ENCODE results near the gene PICALM.
"Not testable (repeated sequence)": the region's sequence is repeated elsewhere in the genome, so short reads cannot be mapped to it uniquely, and the experiment has no call there.

PICALM gene, protein sequence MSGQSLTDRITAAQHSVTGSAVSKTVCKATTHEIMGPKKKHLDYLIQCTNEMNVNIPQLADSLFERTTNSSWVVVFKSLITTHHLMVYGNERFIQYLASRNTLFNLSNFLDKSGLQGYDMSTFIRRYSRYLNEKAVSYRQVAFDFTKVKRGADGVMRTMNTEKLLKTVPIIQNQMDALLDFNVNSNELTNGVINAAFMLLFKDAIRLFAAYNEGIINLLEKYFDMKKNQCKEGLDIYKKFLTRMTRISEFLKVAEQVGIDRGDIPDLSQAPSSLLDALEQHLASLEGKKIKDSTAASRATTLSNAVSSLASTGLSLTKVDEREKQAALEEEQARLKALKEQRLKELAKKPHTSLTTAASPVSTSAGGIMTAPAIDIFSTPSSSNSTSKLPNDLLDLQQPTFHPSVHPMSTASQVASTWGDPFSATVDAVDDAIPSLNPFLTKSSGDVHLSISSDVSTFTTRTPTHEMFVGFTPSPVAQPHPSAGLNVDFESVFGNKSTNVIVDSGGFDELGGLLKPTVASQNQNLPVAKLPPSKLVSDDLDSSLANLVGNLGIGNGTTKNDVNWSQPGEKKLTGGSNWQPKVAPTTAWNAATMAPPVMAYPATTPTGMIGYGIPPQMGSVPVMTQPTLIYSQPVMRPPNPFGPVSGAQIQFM

GRCh38 chr11:86068951-86069407 lies at the start of gene PICALM:
Gene PICALM (minus strand): TSS chr11:86069084. CDS start chr11:86068780, 304 bp downstream.
- H3K27me3 ChIP-seq (ENCODE audit: control insufficient read depth, insufficient read depth, low read length) = no peaks in the 10 kb centered on the region
- peak within 1 kb of the TSS; percentile 96 for H3K9ac ChIP-seq (ENCODE audit: low read length)
- H3K9me3 ChIP-seq (ENCODE audit: control insufficient read depth, low read length) = no peaks in the 10 kb centered on the region
- peaks cover 17% of the 10 kb centered on the region for H3K4me1 ChIP-seq (ENCODE audit: control insufficient read depth, insufficient read depth, low read length)
- no peaks in the 10 kb centered on the region for H3K36me3 ChIP-seq (ENCODE audit: control insufficient read depth, insufficient read depth, low read length)
- H3K4me3 ChIP-seq (ENCODE audit: low read length) = peak within 1 kb of the TSS; percentile 87

DNA sequence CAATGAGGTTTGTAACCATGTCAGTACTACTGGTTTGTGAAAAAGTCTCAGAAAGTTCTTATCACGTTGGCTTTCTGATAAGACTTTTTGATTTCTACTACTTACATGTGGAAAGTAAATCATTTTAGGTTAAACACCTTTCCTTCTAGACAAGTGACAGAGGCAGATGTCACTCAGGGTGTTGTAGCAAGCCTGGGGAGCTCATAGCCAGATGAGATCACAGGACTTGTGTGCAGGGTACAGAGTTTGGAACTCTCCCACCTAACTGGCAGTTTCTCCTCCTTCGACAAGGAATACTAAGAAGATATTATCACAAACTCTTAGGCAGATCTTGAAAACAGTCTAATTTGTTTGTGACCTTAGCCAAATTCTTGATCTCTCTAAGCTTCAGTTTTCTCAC lies 49.4 kb upstream of the PICALM start:
- no peaks in the 10 kb centered on the region for H3K9me3 ChIP-seq (ENCODE audit: control insufficient read depth, low read length)
- no peak overlapping the region for H3K9ac ChIP-seq (ENCODE audit: low read length)
- H3K27me3 ChIP-seq (ENCODE audit: control insufficient read depth, insufficient read depth, low read length) = no peaks in the 10 kb centered on the region
- H3K4me3 ChIP-seq (ENCODE audit: low read length) = no peak overlapping the region
- no peaks in the 10 kb centered on the region for H3K36me3 ChIP-seq (ENCODE audit: control insufficient read depth, insufficient read depth, low read length)
- H3K4me1 ChIP-seq (ENCODE audit: control insufficient read depth, insufficient read depth, low read length) = no peaks in the 10 kb centered on the region

- Histone ChIP-seq H3K4me3 (ENCODE audit: low read length) (no peak overlapping the region), H3K9me3 (ENCODE audit: control insufficient read depth, low read length) (no peaks in the 10 kb centered on the region), H3K36me3 (ENCODE audit: control insufficient read depth, insufficient read depth, low read length) (no peaks in the 10 kb centered on the region), H3K9ac (ENCODE audit: low read length) (no peak overlapping the region), H3K4me1 (ENCODE audit: control insufficient read depth, insufficient read depth, low read length) (no peaks in the 10 kb centered on the region), H3K27me3 (ENCODE audit: control insufficient read depth, insufficient read depth, low read length) (no peaks in the 10 kb centered on the region)
Measured at GRCh38 chr11:86117712-86118063, 48.8 kb upstream of the PICALM start.

- no peaks in the 10 kb centered on the region for H3K27me3 ChIP-seq (ENCODE audit: control insufficient read depth, insufficient read depth, low read length)
- no peak overlapping the region for H3K4me3 ChIP-seq (ENCODE audit: low read length)
- no peaks in the 10 kb centered on the region for H3K4me1 ChIP-seq (ENCODE audit: control insufficient read depth, insufficient read depth, low read length)
- no peaks in the 10 kb centered on the region for H3K36me3 ChIP-seq (ENCODE audit: control insufficient read depth, insufficient read depth, low read length)
- H3K9ac ChIP-seq (ENCODE audit: low read length) = no peak overlapping the region
- H3K9me3 ChIP-seq (ENCODE audit: control insufficient read depth, low read length) = no peaks in the 10 kb centered on the region
Measured at GRCh38 chr11:86117001-86117711, 48.3 kb upstream of the PICALM start.

DNA sequence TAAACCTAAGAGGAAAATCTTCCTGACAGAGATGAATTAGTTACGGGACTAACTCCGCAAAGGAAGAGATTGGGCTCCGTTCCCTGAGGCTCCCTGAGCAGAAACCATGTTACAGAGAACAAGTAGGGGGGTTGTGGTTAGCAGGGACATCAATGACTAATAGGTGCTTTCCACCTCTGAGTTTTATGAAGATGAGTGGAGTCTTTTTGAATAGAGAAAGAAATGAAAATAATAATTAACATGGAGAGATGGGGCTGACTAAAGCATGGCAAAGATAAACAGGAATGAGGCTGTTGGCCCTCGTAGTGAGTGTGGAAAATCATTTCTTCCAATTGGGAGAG lies 47.5 kb upstream of the PICALM start:
- Histone ChIP-seq H3K27me3 (ENCODE audit: control insufficient read depth, insufficient read depth, low read length) (no peaks in the 10 kb centered on the region), H3K36me3 (ENCODE audit: control insufficient read depth, insufficient read depth, low read length) (no peaks in the 10 kb centered on the region), H3K9me3 (ENCODE audit: control insufficient read depth, low read length) (no peaks in the 10 kb centered on the region), H3K9ac (ENCODE audit: low read length) (no peak overlapping the region), H3K4me3 (ENCODE audit: low read length) (no peak overlapping the region), H3K4me1 (ENCODE audit: control insufficient read depth, insufficient read depth, low read length) (no peaks in the 10 kb centered on the region)

- Histone ChIP-seq H3K4me3 (ENCODE audit: low read length) (no peak overlapping the region), H3K9me3 (ENCODE audit: control insufficient read depth, low read length) (no peaks in the 10 kb centered on the region), H3K36me3 (ENCODE audit: control insufficient read depth, insufficient read depth, low read length) (no peaks in the 10 kb centered on the region), H3K9ac (ENCODE audit: low read length) (no peak overlapping the region), H3K27me3 (ENCODE audit: control insufficient read depth, insufficient read depth, low read length) (no peaks in the 10 kb centered on the region), H3K4me1 (ENCODE audit: control insufficient read depth, insufficient read depth, low read length) (no peaks in the 10 kb centered on the region)
Measured at GRCh38 chr11:86115542-86116385, 46.9 kb upstream of the PICALM start.

DNA sequence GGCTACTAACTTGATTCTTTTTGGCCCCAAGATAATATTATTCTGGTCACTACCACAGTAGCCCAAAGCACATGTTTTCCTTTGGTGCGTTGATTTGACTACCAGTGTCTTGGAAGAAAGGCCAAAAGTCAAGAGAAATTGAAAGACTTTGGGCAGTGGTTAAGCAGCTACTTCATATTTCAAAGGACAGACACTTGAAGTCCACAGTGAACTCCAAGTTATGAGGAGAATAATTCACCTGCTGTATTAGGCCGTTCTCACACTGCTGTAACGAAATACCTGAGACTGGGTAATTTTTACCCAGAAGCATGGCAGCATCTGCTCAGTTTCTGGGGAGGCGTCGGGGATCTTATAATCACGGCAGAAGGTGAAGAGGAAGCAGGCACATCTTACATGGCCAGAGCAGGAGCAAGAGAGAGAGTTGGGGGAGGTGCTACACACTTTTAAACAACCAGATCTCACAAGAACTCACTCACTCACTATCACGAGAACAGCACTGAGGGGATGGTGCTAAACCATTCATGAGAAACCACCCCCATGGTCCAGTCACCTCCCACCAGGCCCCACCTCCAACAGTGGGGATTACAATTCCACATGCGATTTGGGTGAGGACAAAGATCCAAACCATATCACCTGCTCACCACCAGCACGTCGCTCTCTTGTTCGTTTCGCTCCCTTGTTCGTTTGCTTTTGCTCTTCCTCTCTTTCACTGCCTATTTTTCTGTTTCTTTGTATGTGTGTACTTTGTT lies 40.2 kb upstream of the PICALM start:
- Histone ChIP-seq H3K9ac (ENCODE audit: low read length) (no peak overlapping the region), H3K4me1 (ENCODE audit: control insufficient read depth, insufficient read depth, low read length) (no peaks in the 10 kb centered on the region), H3K9me3 (ENCODE audit: control insufficient read depth, low read length) (no peaks in the 10 kb centered on the region), H3K36me3 (ENCODE audit: control insufficient read depth, insufficient read depth, low read length) (no peaks in the 10 kb centered on the region), H3K27me3 (ENCODE audit: control insufficient read depth, insufficient read depth, low read length) (no peaks in the 10 kb centered on the region), H3K4me3 (ENCODE audit: low read length) (no peak overlapping the region)

GRCh38 chr11:86108191-86108590 lies 39.3 kb upstream of the PICALM start:
- Histone ChIP-seq H3K4me3 (ENCODE audit: low read length) (no peak overlapping the region), H3K9ac (ENCODE audit: low read length) (no peak overlapping the region), H3K27me3 (ENCODE audit: control insufficient read depth, insufficient read depth, low read length) (no peaks in the 10 kb centered on the region), H3K4me1 (ENCODE audit: control insufficient read depth, insufficient read depth, low read length) (no peaks in the 10 kb centered on the region), H3K36me3 (ENCODE audit: control insufficient read depth, insufficient read depth, low read length) (no peaks in the 10 kb centered on the region), H3K9me3 (ENCODE audit: control insufficient read depth, low read length) (no peaks in the 10 kb centered on the region)

GRCh38 chr11:86106916-86107315 lies 38.0 kb upstream of the PICALM start:
- Histone ChIP-seq H3K9me3 (ENCODE audit: control insufficient read depth, low read length) (no peaks in the 10 kb centered on the region), H3K4me1 (ENCODE audit: control insufficient read depth, insufficient read depth, low read length) (no peaks in the 10 kb centered on the region), H3K27me3 (ENCODE audit: control insufficient read depth, insufficient read depth, low read length) (no peaks in the 10 kb centered on the region), H3K36me3 (ENCODE audit: control insufficient read depth, insufficient read depth, low read length) (no peaks in the 10 kb centered on the region), H3K9ac (ENCODE audit: low read length) (no peak overlapping the region), H3K4me3 (ENCODE audit: low read length) (no peak overlapping the region)

- H3K9ac ChIP-seq (ENCODE audit: low read length); H3K36me3 ChIP-seq (ENCODE audit: control insufficient read depth, insufficient read depth, low read length); H3K9me3 ChIP-seq (ENCODE audit: control insufficient read depth, low read length); H3K4me1 ChIP-seq (ENCODE audit: control insufficient read depth, insufficient read depth, low read length); H3K4me3 ChIP-seq (ENCODE audit: low read length); H3K27me3 ChIP-seq (ENCODE audit: control insufficient read depth, insufficient read depth, low read length): not testable (repeated sequence)
Measured at GRCh38 chr11:86106031-86106430, 37.1 kb upstream of the PICALM start.

- H3K9ac ChIP-seq (ENCODE audit: low read length); H3K36me3 ChIP-seq (ENCODE audit: control insufficient read depth, insufficient read depth, low read length); H3K9me3 ChIP-seq (ENCODE audit: control insufficient read depth, low read length); H3K4me3 ChIP-seq (ENCODE audit: low read length); H3K27me3 ChIP-seq (ENCODE audit: control insufficient read depth, insufficient read depth, low read length); H3K4me1 ChIP-seq (ENCODE audit: control insufficient read depth, insufficient read depth, low read length): not testable (repeated sequence)
Measured at GRCh38 chr11:86105601-86106000, 36.7 kb upstream of the PICALM start.

Measured in mucosa of stomach (tissue), 1 donor.